Measurements from ENCODE around the gene ANKMY1.

DNA sequence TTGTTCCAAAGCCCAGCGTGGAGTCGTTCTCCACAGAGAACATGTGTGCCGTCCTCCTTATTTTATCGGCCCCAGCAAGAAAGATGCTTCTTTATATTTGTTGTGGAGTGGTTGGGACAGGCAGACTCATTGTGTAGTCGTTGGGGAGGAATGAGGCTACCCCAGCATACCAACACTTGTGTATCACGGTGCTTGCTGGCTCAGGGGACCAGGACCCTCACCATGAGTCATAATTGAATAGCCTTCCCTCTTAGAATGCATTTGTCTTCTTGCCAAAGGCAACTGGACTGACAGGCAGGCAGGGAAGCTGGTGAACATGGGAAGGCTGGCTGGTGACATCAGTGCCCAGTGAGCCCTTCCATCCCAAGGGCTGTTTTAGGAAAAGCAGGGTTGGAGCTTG lies 33.4 kb upstream of the ANKMY1 start:
- TF ChIP-seq POLR2A (IDR thresholded peaks at IDR 0.05; ENCODE audit: low read depth) (no peak), POLR2AphosphoS5 (IDR thresholded peaks at IDR 0.05) (no peak), EP300 (IDR thresholded peaks at IDR 0.05) (no peak)
- TF ChIP-seq, protein P1, sequence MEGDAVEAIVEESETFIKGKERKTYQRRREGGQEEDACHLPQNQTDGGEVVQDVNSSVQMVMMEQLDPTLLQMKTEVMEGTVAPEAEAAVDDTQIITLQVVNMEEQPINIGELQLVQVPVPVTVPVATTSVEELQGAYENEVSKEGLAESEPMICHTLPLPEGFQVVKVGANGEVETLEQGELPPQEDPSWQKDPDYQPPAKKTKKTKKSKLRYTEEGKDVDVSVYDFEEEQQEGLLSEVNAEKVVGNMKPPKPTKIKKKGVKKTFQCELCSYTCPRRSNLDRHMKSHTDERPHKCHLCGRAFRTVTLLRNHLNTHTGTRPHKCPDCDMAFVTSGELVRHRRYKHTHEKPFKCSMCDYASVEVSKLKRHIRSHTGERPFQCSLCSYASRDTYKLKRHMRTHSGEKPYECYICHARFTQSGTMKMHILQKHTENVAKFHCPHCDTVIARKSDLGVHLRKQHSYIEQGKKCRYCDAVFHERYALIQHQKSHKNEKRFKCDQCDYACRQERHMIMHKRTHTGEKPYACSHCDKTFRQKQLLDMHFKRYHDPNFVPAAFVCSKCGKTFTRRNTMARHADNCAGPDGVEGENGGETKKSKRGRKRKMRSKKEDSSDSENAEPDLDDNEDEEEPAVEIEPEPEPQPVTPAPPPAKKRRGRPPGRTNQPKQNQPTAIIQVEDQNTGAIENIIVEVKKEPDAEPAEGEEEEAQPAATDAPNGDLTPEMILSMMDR (IDR thresholded peaks at IDR 0.05): no peak
